NCI-H2196 treated with DMSO at 0.1 percent for 48 hours (cell line): ENCODE data around the gene JAG1.
A peak's percentile ranks its signal among the peaks of the same experiment; 100 is the strongest.

Source experiments
- DNase-seq: peaks from one replicate; lab custom pipeline; 2025; ENCODE audit not compliant: unreplicated experiment; lab: John Stamatoyannopoulos, UW

The JAG1 gene

DNA sequence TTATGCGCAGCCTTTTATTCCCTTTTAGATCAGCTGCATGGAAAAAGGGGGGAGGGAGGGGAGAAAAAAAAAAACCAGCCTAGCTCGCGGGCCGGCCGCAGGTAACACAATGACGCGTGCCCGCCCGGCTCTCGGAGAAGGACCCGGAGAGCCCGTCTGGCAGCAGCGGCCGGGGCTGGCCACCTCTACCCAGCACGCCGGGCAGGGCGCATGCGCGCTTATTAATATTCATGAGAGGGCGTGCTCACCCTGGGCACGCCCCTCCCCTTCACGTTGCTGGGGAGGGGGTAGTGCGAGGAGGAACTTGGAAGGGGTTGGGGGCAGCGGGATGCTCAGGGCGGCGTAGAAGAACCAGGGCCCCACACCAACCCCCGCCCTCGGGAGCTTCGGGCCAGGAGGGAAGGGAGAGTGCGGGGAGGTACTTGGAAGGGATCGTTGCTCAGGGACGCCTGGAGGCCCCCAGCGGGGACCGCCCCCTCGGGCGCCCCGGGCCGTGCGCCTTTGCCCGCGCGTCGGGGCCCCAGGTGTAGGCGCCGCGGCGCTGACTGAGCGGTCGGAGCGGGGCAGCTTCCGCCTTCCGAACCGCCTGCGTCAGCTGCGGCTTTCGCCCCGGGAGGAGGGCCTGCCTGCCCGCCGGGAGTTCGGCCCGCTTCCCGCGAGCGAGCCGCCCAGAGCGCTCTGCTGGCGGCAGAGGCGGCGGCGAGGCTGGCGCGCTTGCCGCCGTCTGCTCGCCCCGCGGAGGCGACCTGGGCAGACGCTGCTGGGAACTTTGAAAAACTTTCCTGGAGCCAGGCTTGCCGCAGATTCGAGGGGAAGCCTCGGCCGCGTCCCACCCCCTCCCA lies at the start of gene JAG1:
Gene JAG1, minus strand, starts transcription at position 158 of the 842 bp plus-strand sequence. CDS start 469 bp downstream, outside the sequence.
- DNase-seq, result peak; percentile 90

DNA sequence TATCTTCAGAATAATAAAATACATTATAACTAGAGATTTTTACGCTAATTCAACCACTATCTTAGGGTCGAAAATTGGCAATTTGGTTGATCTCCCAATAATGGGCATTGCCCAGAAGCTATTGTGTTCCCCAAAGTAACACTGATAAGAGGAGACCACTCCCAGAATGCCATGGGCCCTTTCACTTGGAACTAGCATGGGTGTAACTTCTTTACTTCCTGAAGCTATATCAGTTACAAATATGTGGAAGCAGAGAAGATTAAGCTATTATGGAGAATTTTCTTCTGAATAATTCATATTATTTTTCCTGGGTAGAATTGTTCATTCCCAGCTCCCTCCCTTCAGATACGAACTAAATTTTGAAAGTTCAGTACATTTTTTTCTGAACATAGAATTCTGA lies 48.2 kb upstream of the JAG1 start:
- DNase-seq, result no peak

DNA sequence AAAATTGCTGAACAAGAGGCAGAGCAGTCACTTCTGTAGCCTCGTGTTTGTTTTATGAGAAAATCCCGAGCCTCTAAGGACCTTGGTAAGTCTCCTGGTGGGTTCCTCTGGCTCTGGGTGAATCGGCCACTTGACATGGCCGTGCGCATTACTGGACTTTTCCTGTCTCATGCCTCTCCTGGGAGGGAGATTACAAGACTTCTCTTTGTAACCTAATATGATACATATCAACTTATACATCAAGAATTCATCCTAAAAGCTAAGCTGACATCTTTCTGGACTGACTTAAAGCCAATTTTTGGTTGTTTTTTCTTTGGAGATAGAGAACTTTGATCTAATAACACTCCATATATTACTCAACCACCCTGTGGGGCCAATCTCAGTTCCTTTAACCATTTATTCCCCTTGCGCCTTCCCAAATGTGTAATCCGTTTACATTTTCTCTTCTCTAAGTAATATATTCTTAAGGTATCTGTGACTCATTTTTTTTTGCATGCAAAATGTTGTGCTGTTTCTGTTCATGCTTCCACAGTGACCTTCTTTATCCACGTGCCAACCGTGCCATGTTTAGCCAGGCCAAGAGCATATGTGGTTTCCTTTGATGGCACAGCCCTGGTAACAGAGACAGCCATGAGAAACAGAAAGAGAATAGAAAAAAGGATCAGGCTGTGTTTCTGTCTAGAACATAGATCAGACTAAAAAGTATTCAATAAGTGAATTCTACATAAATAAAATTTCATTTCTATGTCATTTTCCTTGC lies 47.5 kb upstream of the JAG1 start:
- no peak for DNase-seq

DNA sequence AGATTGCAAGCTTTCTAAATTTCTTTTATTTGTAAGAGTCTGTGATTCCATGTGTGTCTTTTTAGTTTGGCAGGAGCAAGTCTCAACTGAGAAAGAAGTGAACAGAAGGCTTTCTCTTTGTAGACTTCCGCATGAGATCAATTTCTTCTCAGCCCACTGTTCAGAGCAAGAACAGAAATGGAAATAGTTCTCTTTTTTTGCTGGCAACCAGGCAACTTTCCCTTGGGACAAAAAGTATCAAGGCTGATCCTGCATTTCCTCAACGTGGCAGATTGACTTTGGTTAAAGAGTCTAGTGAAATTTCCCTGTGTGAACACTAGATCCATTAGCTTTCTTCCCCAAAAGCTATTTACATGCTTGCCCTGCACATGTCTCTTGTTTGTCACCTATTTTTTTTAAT lies 46.8 kb upstream of the JAG1 start:
- no peak for DNase-seq

DNA sequence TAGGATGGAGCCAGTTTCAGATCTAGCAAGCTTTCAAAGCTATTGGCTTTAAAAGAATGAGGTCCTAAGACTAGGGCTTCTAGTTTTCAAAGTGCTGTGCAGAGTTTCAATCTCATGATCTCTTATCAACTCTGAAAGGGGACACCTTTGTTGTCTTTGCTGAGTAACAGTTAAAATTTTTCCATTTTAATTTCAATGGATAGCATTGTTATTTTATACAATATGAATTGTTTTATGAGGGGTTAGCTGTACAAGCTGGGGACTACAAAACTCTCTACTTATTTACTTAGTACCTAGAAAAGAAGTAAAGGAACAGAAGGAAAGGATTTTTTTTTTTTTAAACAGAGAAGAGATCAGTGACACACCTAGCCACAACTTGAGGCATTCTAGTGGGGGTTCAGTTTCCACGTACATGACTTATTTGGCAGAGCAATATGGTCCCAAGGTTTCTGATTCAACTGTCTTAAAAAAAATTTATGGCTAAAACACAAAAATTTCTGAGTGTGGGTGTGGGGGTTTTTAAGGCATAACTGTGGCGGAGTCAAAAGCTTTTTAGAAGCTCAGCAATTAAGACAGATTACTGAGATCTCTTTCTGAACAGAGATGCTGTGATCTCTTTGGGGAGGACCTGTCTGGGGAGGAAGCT lies 46.1 kb upstream of the JAG1 start:
- DNase-seq, result no peak

DNA sequence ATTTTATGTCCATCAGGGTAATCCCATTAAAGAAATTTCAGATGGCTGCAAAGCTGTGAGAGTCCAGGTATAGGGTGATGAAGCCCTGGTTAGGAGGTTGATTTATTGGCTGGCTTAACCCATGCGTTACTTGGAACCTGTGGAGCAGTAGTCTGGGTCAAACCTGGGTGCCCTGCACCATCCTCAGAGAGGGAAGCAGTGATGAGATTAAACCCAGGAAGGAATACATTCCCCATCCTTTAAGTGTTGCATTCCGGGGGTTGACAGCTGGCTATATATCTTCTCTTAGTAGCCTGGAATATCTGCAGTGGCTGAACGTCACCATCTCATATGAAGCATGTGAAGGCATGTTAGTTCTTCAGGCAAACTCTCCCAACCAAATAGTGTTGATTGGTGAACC lies 44.9 kb upstream of the JAG1 start:
- no peak for DNase-seq

DNA sequence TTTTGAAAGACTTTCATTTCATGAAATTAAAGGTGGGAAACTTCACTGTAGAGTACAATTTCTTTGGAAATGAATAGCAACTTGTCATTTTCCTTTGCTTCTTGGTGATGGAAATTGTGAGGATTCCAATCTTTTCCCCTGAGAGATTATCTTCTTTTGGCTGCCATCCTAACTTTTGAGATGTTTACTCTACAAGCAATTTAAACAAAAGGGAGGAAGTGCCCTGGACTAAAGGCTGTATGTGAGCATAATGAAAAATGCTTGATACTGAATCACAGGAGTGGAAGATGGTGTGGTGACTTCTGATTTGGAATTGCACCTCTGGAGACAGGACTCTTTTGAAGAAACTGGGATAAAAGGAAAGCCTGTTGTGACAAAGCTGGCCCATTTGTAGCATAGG lies 43.1 kb upstream of the JAG1 start:
- no peak for DNase-seq

DNA sequence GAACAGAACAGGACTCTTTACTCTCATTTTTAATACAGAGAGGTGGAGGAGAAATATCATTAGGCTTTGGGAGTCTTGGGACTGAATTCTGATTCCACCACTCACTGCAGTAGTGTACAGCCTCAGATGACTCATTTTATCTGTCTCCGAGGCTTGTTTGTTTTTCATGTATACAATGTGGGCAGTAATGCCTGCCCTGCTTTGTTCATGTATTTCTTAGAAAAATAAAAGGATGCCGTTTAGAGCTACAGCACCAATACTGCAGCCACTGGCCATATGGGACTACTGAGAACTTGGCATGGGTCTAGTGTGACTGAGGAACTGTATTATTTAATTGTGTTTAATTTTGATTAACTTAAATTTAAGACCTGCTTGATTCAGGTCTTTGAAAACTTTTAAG lies 41.2 kb upstream of the JAG1 start:
- no peak for DNase-seq

DNA sequence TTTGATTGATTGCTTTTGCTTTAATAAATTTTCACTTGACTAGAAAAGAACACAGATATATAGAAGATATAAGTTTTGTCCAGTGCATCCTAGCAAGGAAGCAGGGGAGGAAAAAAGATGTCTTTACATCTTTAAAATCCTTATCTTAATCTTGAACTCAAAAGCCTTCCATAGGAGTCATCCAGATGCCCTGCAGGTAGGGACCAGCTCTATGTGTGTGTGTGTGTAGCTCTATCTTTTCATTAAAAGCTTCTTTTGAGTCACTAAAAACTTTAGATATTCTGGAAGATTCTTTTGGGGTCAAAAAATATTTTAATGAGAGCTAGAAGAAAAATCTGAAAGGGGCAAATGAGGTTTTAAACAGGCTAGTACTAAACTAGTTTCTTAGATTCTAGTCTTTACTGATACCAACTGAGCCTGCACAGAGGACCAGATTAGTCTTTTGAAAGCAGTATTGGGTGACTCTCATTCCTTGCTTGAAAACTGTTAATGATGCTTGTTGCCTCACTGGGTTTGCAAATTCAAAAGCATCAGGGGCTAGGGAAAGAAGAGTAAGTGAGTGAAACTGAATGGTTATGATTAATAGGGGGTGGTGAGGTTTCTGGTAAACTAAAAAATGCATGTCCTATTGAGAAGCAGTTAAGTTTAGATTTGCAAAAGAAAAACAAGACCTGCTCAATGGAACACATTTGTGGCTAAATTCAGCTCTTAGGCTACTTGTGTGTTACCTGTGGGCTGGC lies 40.6 kb upstream of the JAG1 start:
- no peak for DNase-seq

DNA sequence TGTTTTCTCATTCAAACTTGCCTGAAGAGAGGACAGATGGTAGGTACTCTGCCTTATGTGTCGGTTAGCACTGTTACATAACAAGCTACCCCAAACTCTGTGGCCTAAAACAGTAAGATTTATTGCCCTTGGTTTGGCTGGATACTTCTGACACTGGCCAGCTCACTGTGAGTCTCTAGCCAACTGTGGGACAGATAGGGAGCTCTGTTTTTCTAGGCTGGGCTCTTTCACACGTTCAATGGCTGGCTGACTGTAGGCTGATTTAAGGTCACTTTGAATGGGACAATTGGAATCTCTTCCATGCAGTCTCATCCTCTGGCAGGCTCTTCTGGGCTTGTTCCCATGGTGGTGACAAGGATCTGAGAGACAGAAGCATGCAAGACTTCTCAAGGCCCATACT lies 39.4 kb upstream of the JAG1 start:
- DNase-seq, result no peak

DNA sequence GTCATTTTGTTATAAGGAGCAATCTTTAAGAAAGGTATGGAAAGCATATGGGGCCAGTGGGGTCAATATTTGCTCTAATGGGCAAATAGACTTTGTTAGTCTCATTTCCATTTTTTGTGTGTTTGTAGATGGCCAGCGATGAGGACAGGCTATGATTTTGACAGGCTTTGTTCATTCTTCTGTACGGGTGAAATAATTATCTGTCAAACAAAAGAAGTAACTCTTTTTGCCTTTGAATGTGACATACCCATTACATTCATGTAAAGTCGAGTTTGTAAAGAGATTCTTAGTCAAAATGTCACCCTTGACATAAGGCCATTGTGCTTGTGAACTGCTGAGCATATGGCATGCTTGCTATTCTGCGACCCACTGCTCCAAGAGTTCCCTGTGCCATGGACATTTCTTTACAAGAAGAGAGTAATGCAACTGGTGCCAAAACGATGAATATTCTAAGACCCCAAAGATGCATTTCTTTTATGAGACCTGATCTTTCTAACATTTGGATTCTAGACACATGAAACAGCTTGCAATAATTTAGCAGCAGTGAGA lies 38.2 kb upstream of the JAG1 start:
- DNase-seq, result no peak

DNA sequence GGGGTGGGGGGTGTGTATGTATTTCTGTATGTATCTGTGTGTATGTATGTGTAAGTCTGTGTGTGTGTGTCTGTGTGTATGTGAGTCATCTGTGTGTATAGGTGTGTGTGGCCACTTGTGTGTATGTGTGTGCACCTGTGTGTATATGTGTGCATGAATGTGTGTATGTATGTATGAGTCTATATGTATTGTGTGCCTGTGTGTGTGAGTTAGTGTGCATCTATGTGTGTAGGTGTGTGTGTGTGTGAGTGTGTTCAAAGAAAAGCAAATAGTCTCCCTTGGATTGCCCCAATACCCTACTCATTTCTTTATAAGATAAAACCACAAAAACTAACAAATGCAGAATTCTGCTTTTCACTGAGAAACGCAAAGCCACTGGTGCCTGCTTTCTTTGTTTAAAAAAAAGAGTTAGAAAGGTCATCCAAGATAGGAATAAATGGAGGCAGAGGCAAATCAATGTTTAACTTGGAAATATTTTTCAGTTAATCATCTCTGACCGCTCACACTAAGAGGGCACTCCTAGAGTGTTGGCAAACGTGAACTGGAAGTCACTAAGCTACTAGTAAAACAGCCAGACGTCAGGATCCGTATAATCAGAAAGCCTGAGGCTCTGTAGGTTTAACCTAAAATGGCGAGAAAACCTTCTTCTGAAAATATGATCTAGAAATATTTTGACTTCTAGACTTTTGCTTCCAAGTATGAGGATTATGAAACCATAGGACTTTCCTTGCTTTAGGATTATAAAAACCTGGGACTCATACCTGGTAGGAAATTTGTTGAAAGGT lies 37.4 kb upstream of the JAG1 start:
- no peak for DNase-seq

DNA sequence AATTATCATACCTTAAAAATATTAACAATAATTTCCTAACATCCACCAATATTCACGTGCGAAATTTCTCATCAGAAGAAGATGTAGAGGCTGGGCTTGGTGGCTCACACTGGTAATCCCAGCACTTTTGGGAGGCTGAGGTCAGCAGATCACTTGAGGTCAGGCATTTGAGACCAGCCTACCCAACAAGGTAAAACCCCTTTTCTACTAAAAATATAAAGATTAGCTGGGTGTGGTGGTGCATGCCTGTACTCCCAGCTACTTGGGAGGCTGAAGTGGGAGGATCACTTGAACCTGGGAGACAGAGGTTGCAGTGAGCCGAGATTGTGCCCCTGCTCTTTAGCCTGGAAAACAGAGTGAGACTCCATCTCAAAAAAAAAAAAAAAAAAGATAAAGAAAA lies 36.1 kb upstream of the JAG1 start:
- DNase-seq, result no peak

DNA sequence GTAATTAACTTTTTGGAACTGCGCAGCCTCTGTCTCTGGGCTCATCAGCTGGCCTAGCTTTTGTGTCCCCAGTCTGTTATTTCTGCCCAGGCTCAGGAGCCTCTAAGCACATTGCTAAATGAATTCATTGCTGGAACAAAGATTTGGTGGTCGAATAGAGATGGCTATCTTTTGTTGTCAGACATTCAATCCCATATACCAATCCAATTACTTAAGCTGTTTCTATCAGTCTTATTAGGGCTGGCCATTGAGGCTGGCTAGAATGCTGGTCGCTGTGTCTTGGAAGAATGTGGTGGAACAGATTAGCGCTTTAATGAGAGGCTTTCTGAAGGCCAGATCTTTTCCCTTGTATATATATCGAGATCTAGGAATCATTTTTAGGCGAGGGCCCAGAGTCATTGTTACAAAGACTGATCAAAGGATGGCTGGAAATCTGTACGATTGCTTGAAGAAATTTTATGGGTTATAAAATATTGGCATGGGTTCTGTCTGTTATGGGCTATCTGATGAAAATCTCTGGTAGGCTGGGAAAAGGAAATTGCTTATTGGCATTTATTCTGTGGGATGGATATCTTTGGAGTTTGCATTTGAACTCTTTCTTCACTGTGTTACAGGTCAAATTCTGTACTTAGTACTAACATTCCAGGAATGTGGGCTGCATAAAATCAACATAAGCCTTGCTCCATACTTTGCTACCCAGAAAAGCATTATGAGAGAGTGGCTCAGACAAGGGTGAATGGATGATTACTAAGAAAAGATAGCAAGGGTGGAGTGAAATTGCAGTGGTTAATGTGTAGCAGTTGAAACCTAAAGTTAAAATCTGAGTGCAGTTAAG lies 34.8 kb upstream of the JAG1 start:
- DNase-seq, result no peak

DNA sequence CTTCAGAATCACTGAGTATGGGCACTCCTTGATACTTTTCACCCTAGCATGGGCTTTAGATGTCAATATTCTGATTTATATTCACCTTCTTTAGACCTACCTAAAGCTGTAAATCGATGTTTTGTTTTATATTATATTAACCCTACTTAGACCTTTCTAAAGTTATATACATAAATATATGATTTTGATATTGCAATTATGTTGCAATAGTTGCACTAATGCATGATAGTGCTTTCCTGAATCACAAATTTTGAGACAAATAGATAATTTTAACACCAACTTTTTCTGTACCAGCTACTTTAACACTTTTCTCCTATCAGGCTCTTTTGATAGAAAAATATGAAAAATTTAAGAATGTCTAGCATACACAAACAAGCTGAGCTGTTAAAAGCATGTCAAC lies 34.0 kb upstream of the JAG1 start:
- DNase-seq, result no peak

DNA sequence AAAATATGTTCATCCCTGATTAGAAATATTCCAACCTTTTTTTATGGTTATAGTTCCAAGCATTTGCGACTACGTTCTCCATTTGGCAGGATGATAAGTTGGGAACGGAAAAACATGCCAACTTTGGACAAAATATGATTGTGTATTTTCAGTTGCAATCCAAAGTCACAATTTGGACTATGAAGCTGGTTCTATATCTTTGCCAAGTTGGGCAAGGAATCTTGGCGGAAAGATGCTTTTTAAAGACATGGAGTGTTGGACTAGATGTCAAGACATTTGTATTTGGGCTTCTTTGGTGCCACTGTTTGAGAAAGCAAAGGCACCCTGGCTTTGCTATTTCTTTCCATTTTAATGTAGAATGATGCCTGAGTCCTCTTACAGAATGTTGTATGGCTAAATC lies 33.3 kb upstream of the JAG1 start:
- no peak for DNase-seq

DNA sequence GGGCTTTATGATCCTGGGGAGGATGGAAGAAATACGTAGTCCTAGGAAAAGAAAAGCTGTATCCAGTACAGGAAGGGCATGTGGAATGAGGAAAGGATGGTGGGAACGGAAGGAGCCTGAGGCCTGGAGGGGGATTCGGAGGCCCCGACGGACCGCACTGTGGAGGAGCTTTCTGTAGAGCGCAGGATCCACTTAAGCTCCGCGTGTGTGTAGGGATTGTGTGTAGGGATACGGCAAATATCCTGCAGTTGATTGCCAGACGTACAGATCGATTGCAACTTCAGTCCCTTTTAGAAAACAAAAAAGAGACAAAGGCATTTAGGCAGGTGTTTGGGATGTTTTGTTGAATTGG lies 32.6 kb upstream of the JAG1 start:
- DNase-seq, result no peak

DNA sequence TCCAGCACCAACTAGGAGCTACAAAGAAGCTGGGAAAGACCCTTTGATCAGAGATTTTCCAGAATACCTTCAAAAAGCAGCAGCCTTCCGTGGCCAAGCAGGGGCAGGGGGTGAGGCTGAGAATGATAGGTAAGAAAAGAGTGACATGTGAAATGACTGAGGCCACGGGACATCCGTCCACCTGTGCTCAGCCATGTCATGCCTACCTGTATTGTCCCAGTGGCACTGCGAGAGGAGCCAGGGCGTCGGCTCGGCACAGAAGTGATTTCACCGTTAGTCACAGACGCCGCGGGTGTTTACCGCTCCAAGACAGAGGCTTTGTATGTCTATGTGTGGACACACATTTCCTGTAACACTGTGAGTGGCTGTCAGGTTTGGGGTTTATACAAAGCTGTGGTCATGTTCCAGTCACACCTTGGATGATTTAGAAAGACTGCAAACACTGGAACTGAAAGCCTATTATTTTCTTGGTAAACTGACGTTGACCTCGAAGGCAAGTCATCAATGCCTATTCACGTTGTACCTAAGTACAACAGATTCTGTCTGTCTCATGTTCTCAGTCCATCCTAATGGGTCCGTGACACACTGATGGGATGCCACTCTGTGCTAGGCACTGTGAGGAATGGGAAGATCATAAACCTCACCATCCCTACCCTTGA lies 32.1 kb upstream of the JAG1 start:
- no peak for DNase-seq

DNA sequence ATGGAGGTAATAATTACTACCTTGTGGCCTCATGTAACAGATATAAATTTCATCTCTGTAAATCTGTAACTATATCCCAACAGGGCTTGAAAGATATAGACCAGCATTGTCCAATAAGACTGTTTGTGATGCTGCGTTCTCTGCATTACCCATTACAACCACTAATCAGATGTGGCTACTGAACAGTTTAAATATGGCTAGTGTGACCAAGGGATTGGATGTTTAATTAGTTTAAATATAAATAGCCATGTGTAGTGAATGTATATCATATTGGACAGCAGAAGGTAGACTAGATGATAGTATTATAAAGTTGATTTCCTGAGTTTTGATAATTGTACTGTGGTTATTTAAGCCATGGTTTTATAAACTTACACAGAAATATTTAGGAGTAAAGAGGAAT lies 27.8 kb upstream of the JAG1 start:
- DNase-seq, result no peak
